ENCODE data around the gene PHF2. TPM values are rescaled to one million over a fixed set of nuclear protein-coding genes. Genes with fewer than 3 reads are reported as not detected.

The PHF2 gene
- total and polyA plus RNA-seq, 9 of the 15 experiments (the other 6 are each of a cell fraction or from before 2014, with no cell fraction given), result 0.37 to 14.4 (median 8.1) TPM

GRCh38 chr9:93575796-93576257 lies 557 bp upstream of the PHF2 start (continued):
- TF ChIP-seq ZHX1 (conservative IDR thresholded peaks at IDR 0.05; ENCODE audit: low read length) (no peak), CBFB (CRISPR knock-in tag; IDR thresholded peaks at IDR 0.05) (no peak), PML (IDR thresholded peaks at IDR 0.05; ENCODE audit: low read length) (peak; percentile 17; the same call in 1 of the 2 replicates), TAF1 (IDR thresholded peaks at IDR 0.05; ENCODE audit: control insufficient read depth, extremely low read depth, insufficient read depth, low read length, severe bottlenecking) (peak; percentile 48), KDM5B (IDR thresholded peaks at IDR 0.05; ENCODE audit: insufficient replicate concordance, low read depth, low read length) (peak; percentile 86), ZBTB1 (CRISPR knock-in tag; IDR thresholded peaks at IDR 0.05; ENCODE audit: borderline replicate concordance, low read depth) (no peak), MXI1 (IDR thresholded peaks at IDR 0.05; ENCODE audit: low read depth, low read length) (no peak), GABPB1 (CRISPR knock-in tag; IDR thresholded peaks at IDR 0.05) (0 out of 2 replicates have a peak, but pooled peaks have one; percentile 24), ZNF384 (IDR thresholded peaks at IDR 0.05; ENCODE audit: low read depth, low read length) (no peak), ID3 (CRISPR knock-in tag; IDR thresholded peaks at IDR 0.05) (no peak), ID3 (tag; IDR thresholded peaks at IDR 0.05) (no peak), ARID2 (IDR thresholded peaks at IDR 0.05) (no peak), L3MBTL2 (IDR thresholded peaks at IDR 0.05) (no peak), HNRNPK (IDR thresholded peaks at IDR 0.05; ENCODE audit: low read depth, low read length, poor library complexity, severe bottlenecking) (no peak), THAP12 (CRISPR knock-in tag; IDR thresholded peaks at IDR 0.05) (no peak), ZBTB26 (CRISPR knock-in tag; IDR thresholded peaks at IDR 0.05) (no peak), CHCHD3 (CRISPR knock-in tag; IDR thresholded peaks at IDR 0.05) (no peak), EGR1 (conservative IDR thresholded peaks at IDR 0.05) (peak; percentile 27; the same call in 1 of the 2 replicates)
